Measurements from ENCODE around the gene TNNT3. TPM values are rescaled to one million over a fixed set of nuclear protein-coding genes. Genes with fewer than 3 reads are reported as not detected.

Gene TNNT3
- total RNA-seq, 4 donors from 2014 or later: 1.2 to 6.6 (median 4.1) TPM

DNA sequence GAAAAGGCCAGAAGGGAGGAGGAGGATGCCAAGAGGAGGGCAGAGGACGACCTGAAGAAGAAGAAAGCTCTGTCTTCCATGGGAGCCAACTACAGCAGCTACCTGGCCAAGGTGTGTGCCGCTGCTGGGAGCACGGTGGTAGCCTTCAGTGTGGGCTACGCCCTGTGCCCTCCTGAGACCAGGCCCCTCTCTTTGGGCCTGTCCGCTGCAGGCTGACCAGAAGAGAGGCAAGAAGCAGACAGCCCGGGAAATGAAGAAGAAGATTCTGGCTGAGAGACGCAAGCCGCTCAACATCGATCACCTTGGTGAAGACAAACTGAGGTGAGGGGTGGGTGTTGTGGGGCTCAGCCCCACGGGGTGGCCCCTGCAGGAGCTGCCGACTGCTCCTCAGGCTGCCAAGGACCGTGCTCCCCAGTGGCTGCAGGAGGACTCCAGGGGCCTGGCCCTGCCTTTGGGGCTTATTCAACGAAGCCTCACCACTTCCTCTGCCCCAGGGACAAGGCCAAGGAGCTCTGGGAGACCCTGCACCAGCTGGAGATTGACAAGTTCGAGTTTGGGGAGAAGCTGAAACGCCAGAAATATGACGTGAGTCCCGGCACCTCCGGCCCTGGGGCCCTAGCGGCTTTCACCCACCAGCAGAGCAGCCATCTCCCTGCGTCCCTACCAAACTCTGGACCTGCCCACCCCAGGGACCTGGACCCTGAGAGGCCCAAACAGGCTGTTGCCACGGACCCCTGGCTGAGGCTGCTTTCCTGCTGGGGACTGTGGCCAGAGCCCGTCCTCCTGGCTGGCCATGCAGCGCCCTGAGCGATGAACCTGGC, 15.0 kb downstream of the TNNT3 start:
- TF ChIP-seq, protein P1, sequence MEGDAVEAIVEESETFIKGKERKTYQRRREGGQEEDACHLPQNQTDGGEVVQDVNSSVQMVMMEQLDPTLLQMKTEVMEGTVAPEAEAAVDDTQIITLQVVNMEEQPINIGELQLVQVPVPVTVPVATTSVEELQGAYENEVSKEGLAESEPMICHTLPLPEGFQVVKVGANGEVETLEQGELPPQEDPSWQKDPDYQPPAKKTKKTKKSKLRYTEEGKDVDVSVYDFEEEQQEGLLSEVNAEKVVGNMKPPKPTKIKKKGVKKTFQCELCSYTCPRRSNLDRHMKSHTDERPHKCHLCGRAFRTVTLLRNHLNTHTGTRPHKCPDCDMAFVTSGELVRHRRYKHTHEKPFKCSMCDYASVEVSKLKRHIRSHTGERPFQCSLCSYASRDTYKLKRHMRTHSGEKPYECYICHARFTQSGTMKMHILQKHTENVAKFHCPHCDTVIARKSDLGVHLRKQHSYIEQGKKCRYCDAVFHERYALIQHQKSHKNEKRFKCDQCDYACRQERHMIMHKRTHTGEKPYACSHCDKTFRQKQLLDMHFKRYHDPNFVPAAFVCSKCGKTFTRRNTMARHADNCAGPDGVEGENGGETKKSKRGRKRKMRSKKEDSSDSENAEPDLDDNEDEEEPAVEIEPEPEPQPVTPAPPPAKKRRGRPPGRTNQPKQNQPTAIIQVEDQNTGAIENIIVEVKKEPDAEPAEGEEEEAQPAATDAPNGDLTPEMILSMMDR (IDR thresholded peaks at IDR 0.05): no peak
- no peak for TF ChIP-seq POLR2A (IDR thresholded peaks at IDR 0.05)
- intact Hi-C loops (cut with DNase I; ENCODE audit: low total_unique reads): no loop called here

DNA sequence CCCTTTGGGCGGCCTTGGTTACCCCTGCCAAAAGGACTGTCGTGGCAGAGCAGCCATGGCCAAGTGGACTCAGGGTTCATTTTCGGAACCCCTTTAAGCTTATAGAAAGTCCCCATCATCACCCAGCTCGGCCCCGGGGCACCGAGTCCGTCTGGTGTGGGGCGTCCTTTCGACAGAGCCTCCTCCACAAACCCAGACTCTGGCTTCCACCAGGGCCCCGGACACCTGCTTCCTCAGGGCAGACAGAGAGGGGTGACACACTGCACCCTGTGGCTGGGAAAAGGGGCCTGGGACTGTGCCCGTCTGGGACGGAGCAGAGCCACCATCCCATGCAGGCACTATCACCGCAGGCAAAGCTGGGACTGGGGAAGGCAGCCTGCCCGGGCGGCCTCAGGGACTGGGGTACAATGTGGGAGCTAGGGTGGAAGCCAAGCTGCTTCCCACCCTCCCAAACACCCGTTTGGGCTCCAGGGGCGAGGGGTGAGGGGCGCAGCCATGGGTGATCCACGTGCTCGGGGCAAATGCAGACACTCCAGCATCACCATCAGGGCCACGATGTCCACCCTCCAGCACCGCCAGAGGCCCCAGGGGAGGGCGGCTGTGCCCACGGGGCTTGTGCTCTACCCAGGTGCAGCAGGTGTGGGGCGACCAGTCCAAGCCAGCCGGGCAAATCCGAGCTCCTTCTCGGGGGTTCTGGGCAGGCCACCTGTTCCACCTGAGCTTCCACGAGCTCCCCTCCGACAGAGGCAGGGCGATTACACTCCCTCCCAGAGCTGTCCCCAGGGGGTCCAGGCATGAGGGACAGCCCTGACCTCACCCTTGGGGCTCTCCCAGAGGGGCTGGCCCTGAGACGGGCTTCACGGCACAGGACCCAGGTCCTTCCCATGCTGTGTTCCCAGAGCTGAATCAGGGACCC, 15.9 kb downstream of the TNNT3 start:
- TF ChIP-seq, protein P1 (IDR thresholded peaks at IDR 0.05): no peak
- TF ChIP-seq POLR2A (IDR thresholded peaks at IDR 0.05): no peak
- 85 to 89% methylated on average over 7 to 30 of the region's 33 CpGs for WGBS, 2 donors
- DNase-seq (ENCODE audit: low spot score in 2 of 2): peak in 1 of 2 donors; percentile 75
- intact Hi-C loops (cut with DNase I; ENCODE audit: low total_unique reads): no loop called here
- no peak overlapping the region for H3K4me3 ChIP-seq (ENCODE audit: low read depth, poor library complexity, severe bottlenecking)

More for the DNA sequence above, 15.0 kb downstream of the TNNT3 start:
- 73 to 78% methylated on average over 22 to 24 of the region's 24 CpGs for WGBS, 2 donors
- no peak overlapping the region for H3K4me3 ChIP-seq (ENCODE audit: low read depth, poor library complexity, severe bottlenecking)
- DNase-seq (ENCODE audit: low spot score in 2 of 2): no peak

DNA sequence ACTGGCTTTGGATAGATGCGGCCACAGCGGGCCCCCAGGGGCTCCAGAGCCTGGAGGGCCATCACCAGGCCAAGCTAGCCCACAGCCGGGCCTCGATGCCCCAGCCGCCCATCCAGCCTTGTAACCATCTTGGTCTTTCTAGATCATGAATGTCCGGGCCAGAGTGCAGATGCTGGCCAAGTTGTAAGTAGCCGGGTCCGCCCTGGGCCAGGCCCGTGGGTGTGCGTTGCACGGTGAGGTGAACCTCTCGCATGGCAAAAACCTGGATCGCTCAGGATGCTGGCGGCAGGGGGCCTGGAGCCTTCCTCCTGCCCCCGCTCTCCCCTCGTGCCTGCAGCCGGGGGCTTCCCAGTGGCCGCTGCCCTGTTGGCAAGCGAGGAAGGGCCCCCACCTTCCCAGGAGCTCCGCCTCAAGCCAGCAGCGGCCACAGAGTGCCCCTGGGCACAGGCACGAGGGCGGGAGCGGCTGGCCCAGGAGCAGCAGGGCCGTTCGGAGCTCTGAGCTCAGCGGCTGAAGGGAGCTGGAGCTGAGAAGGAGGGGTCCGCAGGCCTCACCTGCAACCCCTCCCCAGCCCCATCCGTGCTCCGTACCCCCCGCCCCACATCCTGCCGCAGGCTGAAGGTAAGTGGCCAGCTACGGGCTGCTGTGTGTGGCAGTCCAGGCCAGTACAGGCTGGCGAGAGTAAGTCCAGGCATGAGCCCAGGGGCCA, 16.7 kb downstream of the TNNT3 start:
- WGBS, 2 donors: 91 to 95% methylated on average over 17 to 18 of the region's 34 CpGs
- DNase-seq (ENCODE audit: low spot score in 2 of 2): peak in 1 of 2 donors; percentile 80
- intact Hi-C loops (cut with DNase I; ENCODE audit: low total_unique reads): no loop called here
- TF ChIP-seq POLR2A (IDR thresholded peaks at IDR 0.05): no peak
- TF ChIP-seq, protein P1 (IDR thresholded peaks at IDR 0.05): no peak
- no peak overlapping the region for H3K4me3 ChIP-seq (ENCODE audit: low read depth, poor library complexity, severe bottlenecking)

DNA sequence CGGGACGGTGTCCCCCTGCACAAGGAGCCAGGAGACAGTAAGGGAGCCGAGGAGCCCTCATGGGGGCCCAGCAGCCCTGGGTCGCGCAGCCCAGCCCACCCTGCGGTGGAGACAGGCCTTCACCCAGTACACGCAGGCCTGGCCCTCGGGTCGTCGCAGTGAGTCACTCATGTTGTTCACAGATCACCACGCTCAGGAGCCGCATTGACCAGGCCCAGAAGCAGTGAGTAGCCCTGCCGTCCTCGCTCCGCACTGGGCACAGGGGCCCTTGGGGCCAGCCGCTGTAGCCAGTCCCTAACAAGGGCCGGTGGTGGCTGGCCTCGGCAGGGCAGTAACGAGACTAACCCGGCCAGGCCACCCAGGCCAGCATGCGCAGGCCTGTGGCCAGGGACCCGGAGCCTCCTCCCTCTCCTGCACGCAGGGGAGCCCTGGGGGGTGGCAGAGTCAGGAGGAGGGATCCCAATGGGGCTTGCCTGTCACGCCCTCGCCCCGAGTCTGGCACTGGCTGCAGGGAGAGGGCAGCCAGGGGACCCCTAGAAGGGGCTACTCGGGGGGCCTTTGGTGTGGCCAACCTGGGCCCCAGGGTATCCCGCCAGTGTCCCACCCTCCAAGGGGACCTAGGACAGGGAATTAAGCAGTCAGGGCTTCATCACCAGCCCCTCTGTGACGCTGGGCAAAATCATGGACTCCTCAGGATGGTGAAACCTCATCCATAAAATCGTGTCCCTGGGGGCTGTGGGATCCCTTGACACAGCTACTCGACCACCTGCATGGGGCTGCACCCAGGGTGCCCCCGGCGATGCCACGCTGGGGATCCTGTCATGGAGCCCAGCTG, 17.5 kb downstream of the TNNT3 start:
- peak in 1 of 2 donors; percentile 86 for DNase-seq (ENCODE audit: low spot score in 2 of 2)
- 83 to 84% methylated on average over 22 to 25 of the region's 34 CpGs for WGBS, 2 donors
- intact Hi-C loops (cut with DNase I; ENCODE audit: low total_unique reads): no loop called here
- TF ChIP-seq, protein P1 (IDR thresholded peaks at IDR 0.05): no peak
- no peak for TF ChIP-seq POLR2A (IDR thresholded peaks at IDR 0.05)
- H3K4me3 ChIP-seq (ENCODE audit: low read depth, poor library complexity, severe bottlenecking): no peak overlapping the region
